22Rv1 (cell line): ENCODE results near the gene RANBP1.

Experiments used
- CTCF ChIP-seq: fragments of 450-650 bp; IDR thresholded peaks from 2 replicates; pipeline ENCODE4 v1.5.1; 2017; ENCODE audit warnings: mild to moderate bottlenecking
- ZFX ChIP-seq: fragments of 450-650 bp; IDR thresholded peaks from 2 replicates; pipeline ENCODE4 v1.6.1; 2017; ENCODE audit warnings: antibody characterized with exemption, borderline replicate concordance

GRCh38 chr22:20139391-20140106 is 23.6 kb downstream of the RANBP1 start:
- TF ChIP-seq CTCF: no peak
- no peak for TF ChIP-seq ZFX
